CD14-positive monocyte (primary cell): ENCODE measurements around the gene ARMC8. TPM values are rescaled to one million over a fixed set of nuclear protein-coding genes. Genes with fewer than 3 reads are reported as not detected.

Experiments used
- DNase-seq, 3 donors: peaks; one replicate each; pipeline ENCODE4 v3.0.0-alpha.2; 2011 to 2022
- H2AFZ ChIP-seq: 2 replicates; pipeline ENCODE4 v1.6.0; 2012; ENCODE audit warnings: mild to moderate bottlenecking, low read depth, low read length, inconsistent platforms; ENCODE audit not compliant: insufficient read depth, poor library complexity, severe bottlenecking
- H3K27ac ChIP-seq, 2 donors: 1 replicate in 1 of 2; 2 replicates in 1 of 2; pipeline ENCODE4 v1.5.1; 2012 to 2013; ENCODE audit warnings: low read length in 2 of 2, control low read depth in 1 of 2, inconsistent platforms in 1 of 2, low read depth in 1 of 2, mild to moderate bottlenecking in 1 of 2
- H3K27me3 ChIP-seq, 2 donors: one replicate each; pipeline versions ENCODE4 v1.6.0 to v1.6.1; 2011 to 2013; ENCODE audit warnings: low read length in 2 of 2; ENCODE audit not compliant: control insufficient read depth in 2 of 2, insufficient read depth in 2 of 2
- H3K36me3 ChIP-seq, 2 donors: replicated peaks in 1 of 2; 1 replicate in 1 of 2; 2 replicates in 1 of 2; pipeline versions ENCODE4 v1.5.1 to v1.6.1; 2012 to 2013; ENCODE audit warnings: low read length in 2 of 2, control low read depth in 1 of 2, inconsistent platforms in 1 of 2, mild to moderate bottlenecking in 1 of 2; ENCODE audit not compliant: insufficient read depth in 2 of 2, control insufficient read depth in 1 of 2
- H3K4me1 ChIP-seq, 2 donors: 1 replicate in 1 of 2; 2 replicates in 1 of 2; pipeline versions ENCODE4 v1.5.1 to v1.6.1; 2012 to 2013; ENCODE audit warnings: low read length in 2 of 2, control low read depth in 1 of 2, inconsistent platforms in 1 of 2, mild to moderate bottlenecking in 1 of 2, moderate library complexity in 1 of 2; ENCODE audit not compliant: insufficient read depth in 2 of 2, control insufficient read depth in 1 of 2
- H3K4me2 ChIP-seq: replicated peaks from 2 replicates; pipeline ENCODE3; 2012; ENCODE audit warnings: low read length, moderate library complexity, mild to moderate bottlenecking; ENCODE audit not compliant: poor library complexity, severe bottlenecking; ENCODE audit errors: extremely low read depth
- H3K4me3 ChIP-seq, 3 experiments: fragments of 200-600 bp in 1 of 3; sonication (generic) in 1 of 3; replicated peaks in 1 of 3; 1 replicate in 2 of 3; 2 replicates in 1 of 3; pipeline ENCODE4 v1.5.1; 2011 to 2013; ENCODE audit warnings: low read length in 3 of 3, mild to moderate bottlenecking in 3 of 3, control low read depth in 2 of 3, low read depth in 2 of 3, inconsistent platforms in 1 of 3, moderate library complexity in 1 of 3
- H3K79me2 ChIP-seq: 2 replicates; pipeline ENCODE4 v1.6.0; 2012; ENCODE audit warnings: mild to moderate bottlenecking, control low read depth, inconsistent platforms, low read length, moderate library complexity; ENCODE audit not compliant: insufficient read depth
- H3K9ac ChIP-seq: 2 replicates; pipeline ENCODE4 v1.6.0; 2017; ENCODE audit warnings: low read length, mild to moderate bottlenecking; ENCODE audit not compliant: insufficient read depth, poor library complexity, severe bottlenecking
- H3K9me3 ChIP-seq, 2 donors: replicated peaks in 1 of 2; 1 replicate in 1 of 2; 2 replicates in 1 of 2; pipeline versions ENCODE4 v1.5.1 to v1.6.1; 2012 to 2013; ENCODE audit warnings: low read length in 2 of 2, control low read depth in 1 of 2; ENCODE audit not compliant: control insufficient read depth in 1 of 2, insufficient read depth in 1 of 2
- H4K20me1 ChIP-seq: 2 replicates; pipeline ENCODE4 v1.6.0; 2012; ENCODE audit warnings: mild to moderate bottlenecking, low read length, control low read depth, moderate library complexity; ENCODE audit not compliant: insufficient read depth
- H3K27ac Mint-ChIP-seq, 7 donors: one replicate each; pipeline ENCODE4 v1.8.0; 2020; ENCODE audit warnings: mild to moderate bottlenecking in 7 of 7, mixed read lengths in 7 of 7, moderate library complexity in 6 of 7, inconsistent platforms in 2 of 7
- H3K27me3 Mint-ChIP-seq, 3 donors: one replicate each; pipeline ENCODE4 v1.8.0; 2021 to 2022; ENCODE audit warnings: low read depth in 3 of 3, mild to moderate bottlenecking in 3 of 3, mixed read lengths in 3 of 3, moderate library complexity in 3 of 3, inconsistent platforms in 1 of 3
- H3K36me3 Mint-ChIP-seq, 2 donors: one replicate each; pipeline ENCODE4 v1.8.0; 2020; ENCODE audit warnings: mixed read lengths in 2 of 2, inconsistent platforms in 1 of 2, mild to moderate bottlenecking in 1 of 2
- H3K4me1 Mint-ChIP-seq: one replicate; pipeline ENCODE4 v1.8.0; 2020; ENCODE audit warnings: mild to moderate bottlenecking, mixed read lengths
- H3K4me3 Mint-ChIP-seq, 2 donors: one replicate each; pipeline ENCODE4 v1.8.0; 2020; ENCODE audit warnings: mild to moderate bottlenecking in 2 of 2, mixed read lengths in 2 of 2, moderate library complexity in 1 of 2
- H3K9me3 Mint-ChIP-seq, 7 donors: one replicate each; pipeline ENCODE4 v1.8.0; 2020 to 2022; ENCODE audit warnings: mixed read lengths in 7 of 7, mild to moderate bottlenecking in 6 of 7, moderate library complexity in 6 of 7, inconsistent platforms in 2 of 7
- WGBS: methylation state at CpG from one replicate; pipeline ENCODE4 v1.1.5; 2013; ENCODE audit warnings: missing lambda C conversion rate; ENCODE audit not compliant: insufficient coverage; 5-methylcytosine and 5-hydroxymethylcytosine counted together
- intact Hi-C, 2 donors: fragments of 100-400 bp; cut with micrococcal nuclease; formaldehyde crosslinking; loops; one replicate each; pipeline versions ENCODE4 v1.15.0 to v1.15.1; 2023
- polyA plus RNA-seq, 3 donors: library from polyadenylated mRNA; depleted of rRNA in 1 of 3; unstranded in 2 of 3; stranded (reverse) in 1 of 3; fragments of 300-500 nt in 2 of 3; fragments of >200 nt in 1 of 3; fragmentation: Illumina TruSeq in 2 of 3; gene quantifications; 1 replicate in 2 of 3; 2 replicates in 1 of 3; pipeline ENCODE4 v1.2.3, GENCODE V29; 2012 to 2021
- TF ChIP-seq, protein P1 (sequence below): fragments of 200-600 bp; IDR thresholded peaks from one replicate; pipeline ENCODE4 v1.8.0; 2022; ENCODE audit warnings: antibody characterized with exemption, mild to moderate bottlenecking

The ARMC8 gene
- polyA plus RNA-seq, 3 donors: 34.3 to 43.9 (median 42.0) TPM

DNA sequence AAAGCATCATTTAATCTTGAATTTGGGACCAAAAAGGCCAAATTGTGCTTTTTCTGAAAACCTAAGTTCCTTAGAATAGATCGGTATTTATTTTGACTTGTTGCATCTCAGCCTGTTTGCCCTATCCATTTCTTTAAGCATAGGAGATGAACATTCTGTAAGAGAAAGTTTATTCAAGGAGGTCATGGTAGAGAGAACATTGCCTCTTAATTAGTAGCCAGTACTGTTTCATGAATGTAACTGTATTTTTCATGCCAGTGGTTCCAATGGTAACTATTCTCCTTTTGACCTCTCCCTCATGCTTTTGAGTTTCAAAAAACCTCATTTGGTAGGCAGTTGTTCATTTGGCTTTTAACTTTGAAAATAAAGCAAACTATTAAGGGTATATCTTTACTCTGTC, 55.4 kb downstream of the ARMC8 start:
- no peak overlapping the region for H2AFZ ChIP-seq
- no peaks in the 10 kb centered on the region for H3K9me3 ChIP-seq
- H3K27ac ChIP-seq: no peak overlapping the region
- WGBS: no CpG with 5 or more reads among the region's 1 CpG
- TF ChIP-seq, protein P1, sequence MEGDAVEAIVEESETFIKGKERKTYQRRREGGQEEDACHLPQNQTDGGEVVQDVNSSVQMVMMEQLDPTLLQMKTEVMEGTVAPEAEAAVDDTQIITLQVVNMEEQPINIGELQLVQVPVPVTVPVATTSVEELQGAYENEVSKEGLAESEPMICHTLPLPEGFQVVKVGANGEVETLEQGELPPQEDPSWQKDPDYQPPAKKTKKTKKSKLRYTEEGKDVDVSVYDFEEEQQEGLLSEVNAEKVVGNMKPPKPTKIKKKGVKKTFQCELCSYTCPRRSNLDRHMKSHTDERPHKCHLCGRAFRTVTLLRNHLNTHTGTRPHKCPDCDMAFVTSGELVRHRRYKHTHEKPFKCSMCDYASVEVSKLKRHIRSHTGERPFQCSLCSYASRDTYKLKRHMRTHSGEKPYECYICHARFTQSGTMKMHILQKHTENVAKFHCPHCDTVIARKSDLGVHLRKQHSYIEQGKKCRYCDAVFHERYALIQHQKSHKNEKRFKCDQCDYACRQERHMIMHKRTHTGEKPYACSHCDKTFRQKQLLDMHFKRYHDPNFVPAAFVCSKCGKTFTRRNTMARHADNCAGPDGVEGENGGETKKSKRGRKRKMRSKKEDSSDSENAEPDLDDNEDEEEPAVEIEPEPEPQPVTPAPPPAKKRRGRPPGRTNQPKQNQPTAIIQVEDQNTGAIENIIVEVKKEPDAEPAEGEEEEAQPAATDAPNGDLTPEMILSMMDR: no peak
- no peaks in the 10 kb centered on the region for H3K4me1 ChIP-seq
- H3K79me2 ChIP-seq: no peaks in the 10 kb centered on the region
- no peak overlapping the region for H3K4me3 Mint-ChIP-seq
- H3K4me2 ChIP-seq: no peak overlapping the region
- peak overlapping the region in 1 of 7 donors; percentile 49 for H3K27ac Mint-ChIP-seq
- H3K27me3 ChIP-seq: no peaks in the 10 kb centered on the region
- intact Hi-C loops: no loop called here
- peaks cover 81 to 93% of the 10 kb centered on the region in 2 donors for H3K36me3 ChIP-seq
- H3K9ac ChIP-seq: no peak overlapping the region
- no peaks in the 10 kb centered on the region for H4K20me1 ChIP-seq
- H3K4me3 ChIP-seq: no peak overlapping the region
- DNase-seq: no peak
- peaks cover 65 to 66% of the 10 kb centered on the region in 2 donors for H3K36me3 Mint-ChIP-seq
- no peaks in the 10 kb centered on the region for H3K27me3 Mint-ChIP-seq
- no peaks in the 10 kb centered on the region for H3K9me3 Mint-ChIP-seq
- no peaks in the 10 kb centered on the region for H3K4me1 Mint-ChIP-seq

DNA sequence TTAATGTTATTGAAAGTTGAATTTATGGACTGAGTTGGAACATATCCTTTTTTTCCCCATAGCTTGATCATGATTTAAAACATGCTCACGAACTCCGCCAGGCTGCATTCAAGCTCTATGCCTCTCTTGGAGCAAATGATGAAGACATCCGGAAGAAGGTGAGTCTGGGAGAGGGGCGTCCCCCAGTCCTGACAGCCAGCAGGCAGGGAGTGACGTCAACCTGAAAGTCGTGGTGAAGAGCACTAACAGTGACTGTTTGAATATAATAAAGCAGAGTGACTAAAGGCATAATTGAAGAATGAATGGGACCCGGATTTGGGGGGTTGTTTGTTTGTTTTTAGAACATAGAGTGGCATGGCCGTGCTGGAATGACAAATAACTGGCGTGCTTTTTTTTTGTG, 57.9 kb downstream of the ARMC8 start:
- no peaks in the 10 kb centered on the region for H3K27me3 ChIP-seq
- Mint-ChIP-seq H3K9me3 (peaks cover 0 to 5% (median 0%) of the 10 kb centered on the region in 7 donors), H3K27me3 (peaks cover 0 to 2% (median 0%) of the 10 kb centered on the region in 3 donors), H3K27ac (no peak overlapping the region), H3K4me3 (no peak overlapping the region), H3K4me1 (no peaks in the 10 kb centered on the region), H3K36me3 (peaks cover 61 to 66% of the 10 kb centered on the region in 2 donors)
- H3K4me1 ChIP-seq: no peaks in the 10 kb centered on the region
- WGBS: 100% methylated on average over 8 of the region's 9 CpGs
- no peak overlapping the region for H3K4me2 ChIP-seq
- H3K36me3 ChIP-seq: peaks cover 72 to 85% of the 10 kb centered on the region in 2 donors
- no peak overlapping the region for H3K9ac ChIP-seq
- no peak overlapping the region for H2AFZ ChIP-seq
- no peak overlapping the region for H3K4me3 ChIP-seq
- H3K27ac ChIP-seq: no peak overlapping the region
- DNase-seq: no peak
- TF ChIP-seq, protein P1: no peak
- no peaks in the 10 kb centered on the region for H3K79me2 ChIP-seq
- H4K20me1 ChIP-seq: no peaks in the 10 kb centered on the region
- intact Hi-C loops: no loop called here
- no peaks in the 10 kb centered on the region for H3K9me3 ChIP-seq
